Stimulated activated CD8-positive, alpha-beta memory T cell treated with anti-CD3 and anti-CD28 coated beads, Interleukin-2, amount 100 ng/mL, for 48 hours (primary cell): ENCODE results near the gene ZFHX2.
"Not testable (repeated sequence)": the region's sequence is repeated elsewhere in the genome, so short reads cannot be mapped to it uniquely, and the experiment has no call there.

Experiments used
- DNase-seq, 2 donors: peaks; one replicate each; pipeline ENCODE4 v3.0.0-alpha.2; 2020; ENCODE audit warnings: low read depth in 2 of 2

ZFHX2 gene

DNA sequence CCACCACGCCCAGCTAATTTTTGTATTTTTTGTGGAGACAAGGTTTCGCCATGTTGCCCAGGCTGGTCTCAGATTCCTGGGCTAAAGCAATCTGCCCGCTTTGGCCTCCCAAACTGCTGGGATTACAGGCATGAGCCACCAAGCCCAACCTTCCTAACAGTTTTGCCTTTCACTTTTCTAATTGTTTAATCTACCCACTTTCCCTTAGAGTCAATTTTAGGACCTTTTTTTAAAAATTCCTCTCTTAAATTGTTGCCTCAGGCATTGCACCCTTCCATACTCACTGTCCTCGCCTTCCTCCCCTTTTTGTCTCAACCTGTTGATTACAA, 11.5 kb downstream of the ZFHX2 start:
- no peak for DNase-seq

DNA sequence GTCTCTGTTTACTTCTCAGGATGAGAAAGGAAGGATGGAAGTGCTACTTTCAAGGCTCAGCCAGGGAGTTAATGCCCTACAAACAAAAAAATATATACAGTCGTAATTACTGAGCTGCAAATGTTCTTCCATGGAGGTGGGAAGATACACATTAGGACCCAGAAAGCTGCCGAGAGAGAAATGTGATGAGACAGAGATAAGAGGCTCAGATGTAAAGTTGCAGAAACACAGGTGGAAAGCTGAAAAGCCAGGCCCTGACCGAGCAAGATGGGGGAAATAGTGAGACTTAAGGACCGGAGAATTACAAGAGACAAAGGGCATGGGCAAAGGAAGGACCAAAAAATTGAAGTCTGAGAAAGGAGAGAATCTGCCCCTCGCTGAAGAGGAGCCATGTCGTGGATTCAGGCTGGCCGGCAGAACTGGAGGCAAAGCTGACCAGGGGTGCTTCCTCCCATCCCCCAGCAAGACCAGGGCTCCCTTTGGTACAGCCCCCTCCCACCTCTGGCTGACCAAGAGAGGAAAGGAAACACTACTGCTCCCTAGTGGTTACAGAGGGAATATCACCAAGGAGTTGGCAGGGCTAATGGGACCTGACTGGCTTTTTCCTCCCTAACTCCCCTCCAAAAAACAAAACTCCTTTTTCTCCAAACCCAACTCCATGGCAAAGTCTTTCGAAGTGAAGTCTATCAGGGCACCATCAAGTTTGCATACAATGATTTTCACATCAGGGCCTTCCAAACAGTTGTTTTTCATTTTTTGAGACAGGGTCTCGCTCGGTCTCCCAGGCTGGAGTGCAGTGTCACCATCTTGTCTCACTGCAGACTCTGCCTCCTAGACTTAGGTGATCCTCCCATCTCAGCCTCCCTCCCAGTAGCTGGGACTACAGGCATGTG, 12.1 kb downstream of the ZFHX2 start:
- DNase-seq: no peak

DNA sequence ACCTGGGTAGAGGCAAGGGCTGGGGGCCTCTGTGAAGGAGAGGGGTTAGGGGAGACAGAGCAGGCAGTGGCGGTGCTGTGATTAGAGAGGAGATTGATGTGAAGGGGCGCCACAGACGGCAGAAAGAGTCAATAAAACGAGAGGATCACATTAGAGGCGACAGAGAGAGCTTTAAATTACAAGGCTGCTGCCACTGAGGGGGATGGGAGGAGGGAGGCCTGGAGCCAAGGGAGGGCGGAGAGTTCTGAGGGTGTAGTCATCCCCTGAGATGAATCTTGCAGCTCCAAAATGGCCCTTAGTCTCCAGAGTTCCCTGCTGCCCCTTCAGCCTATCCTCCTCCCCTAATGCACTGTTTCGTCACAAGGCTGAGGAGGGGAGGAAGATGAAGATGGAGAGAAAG, 12.8 kb downstream of the ZFHX2 start:
- no peak for DNase-seq

DNA sequence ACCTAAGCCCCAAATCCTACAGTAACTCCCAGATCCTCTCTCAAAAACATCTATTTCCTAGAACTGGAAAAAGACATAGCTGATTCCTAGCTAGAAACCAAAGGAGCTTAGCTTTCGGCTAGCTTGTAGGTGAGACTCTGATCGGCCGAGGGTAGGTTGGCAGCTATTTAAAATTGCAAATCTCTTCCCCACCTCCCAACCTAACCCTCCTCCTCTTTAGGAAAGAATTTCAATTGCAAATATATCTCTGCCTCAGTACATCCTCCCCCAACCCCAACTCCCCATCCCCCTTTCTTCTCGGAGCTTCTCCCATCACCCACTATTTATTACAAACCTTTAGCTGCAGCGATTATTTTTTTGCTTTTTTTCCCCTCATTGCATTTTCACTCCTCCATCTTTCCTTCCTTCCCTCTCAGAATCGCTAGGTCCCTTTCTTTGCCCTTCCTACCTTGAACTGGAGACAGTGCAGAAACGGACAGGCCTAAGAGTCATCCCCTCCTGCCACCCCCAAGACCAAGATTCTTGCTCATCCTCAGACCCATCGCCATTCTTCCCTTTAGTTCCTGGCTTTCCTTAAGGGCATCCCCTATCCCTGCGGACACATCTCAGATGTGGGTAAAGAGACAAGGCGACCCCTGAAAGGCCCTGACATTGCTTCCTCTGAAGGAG, 13.4 kb downstream of the ZFHX2 start:
- DNase-seq: no peak

DNA sequence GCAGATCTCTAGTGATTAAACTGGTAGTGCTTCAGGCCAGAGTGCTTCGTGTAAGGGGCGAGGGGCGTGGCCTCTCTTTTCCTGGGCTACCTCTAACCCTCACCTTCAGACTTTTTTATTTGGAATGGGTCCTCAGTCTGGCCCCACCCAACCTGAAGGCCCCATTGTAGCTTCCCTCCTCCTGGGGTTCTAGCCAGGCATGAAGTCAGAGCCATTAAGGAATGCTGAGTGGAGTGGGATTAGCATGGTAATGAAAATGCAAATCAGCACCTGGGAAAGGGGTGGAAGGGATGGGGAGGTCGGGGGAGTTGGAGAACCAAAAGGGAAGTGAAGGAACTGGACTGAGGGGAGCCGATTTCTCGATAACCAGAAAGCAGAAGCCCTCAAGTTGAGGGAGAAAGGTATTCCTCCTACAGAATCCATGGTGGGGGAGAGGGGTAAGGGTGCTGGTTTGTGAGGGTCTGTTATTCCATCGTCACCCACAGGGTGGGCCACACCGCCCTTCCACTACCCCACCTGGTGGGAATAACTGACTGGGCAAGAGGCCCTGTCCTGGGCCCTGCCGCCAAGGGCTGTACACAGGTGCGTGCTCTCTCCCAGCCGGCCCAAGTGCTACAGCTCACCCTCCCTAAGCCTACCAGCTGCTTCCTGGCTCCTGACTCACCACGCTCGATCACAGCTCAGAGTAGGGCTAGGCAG, 14.1 kb downstream of the ZFHX2 start:
- DNase-seq: no peak

DNA sequence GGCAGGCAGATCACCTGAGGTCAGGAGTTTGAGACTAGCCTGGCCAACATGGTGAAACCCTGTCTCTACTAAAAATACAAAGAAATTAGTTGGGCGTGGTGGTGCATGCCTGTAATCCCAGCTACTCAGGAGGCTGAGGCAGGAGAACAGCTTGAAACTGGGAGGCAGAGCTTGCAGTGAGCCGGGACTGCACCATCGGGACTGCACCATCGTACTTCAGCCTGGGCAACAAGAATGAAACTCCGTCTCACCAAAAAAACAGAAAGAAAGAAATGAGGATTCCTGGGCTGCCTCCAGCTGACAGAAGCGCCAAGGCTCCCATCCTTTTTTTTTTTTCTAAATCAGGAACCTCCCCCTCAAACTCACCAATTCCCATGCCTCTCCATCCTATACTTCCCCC, 14.7 kb downstream of the ZFHX2 start:
- not testable (repeated sequence) for DNase-seq

DNA sequence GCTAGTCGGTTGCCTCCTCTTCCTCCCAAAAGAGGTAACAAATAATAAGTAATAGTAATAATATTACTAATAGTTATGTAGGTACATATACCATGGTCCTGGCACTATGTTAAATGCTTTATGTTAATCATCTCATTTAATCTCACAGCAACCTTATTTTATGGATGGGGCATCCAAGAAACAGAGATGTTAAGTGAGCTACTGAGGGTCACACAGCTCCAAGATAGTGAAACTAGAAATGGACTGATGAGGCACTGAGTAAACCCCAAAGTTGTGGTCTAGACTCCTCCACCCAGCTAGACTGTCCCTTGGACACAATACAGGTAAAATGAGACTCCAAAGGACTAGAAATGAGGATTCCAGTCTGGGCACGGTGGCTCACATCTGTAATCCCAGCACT, 15.1 kb downstream of the ZFHX2 start:
- no peak for DNase-seq

DNA sequence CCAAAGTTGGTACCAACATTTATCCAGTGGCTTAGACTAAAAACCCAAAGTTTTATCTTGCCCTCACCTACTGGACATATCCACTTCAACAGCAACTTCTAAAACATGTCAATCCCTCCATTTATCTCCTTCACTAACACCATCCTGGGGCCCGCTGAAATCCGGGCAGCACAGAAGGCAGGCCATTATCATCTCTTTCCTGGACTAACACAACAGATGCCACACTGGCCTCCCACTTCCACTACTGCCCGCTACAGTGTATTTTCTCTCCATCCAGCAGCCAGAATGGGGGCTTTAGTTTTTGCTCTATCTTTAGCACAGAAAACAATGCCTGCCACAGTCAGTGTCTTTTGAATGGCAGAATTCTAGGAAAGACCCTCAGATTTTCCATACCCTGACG, 15.6 kb downstream of the ZFHX2 start:
- no peak for DNase-seq

DNA sequence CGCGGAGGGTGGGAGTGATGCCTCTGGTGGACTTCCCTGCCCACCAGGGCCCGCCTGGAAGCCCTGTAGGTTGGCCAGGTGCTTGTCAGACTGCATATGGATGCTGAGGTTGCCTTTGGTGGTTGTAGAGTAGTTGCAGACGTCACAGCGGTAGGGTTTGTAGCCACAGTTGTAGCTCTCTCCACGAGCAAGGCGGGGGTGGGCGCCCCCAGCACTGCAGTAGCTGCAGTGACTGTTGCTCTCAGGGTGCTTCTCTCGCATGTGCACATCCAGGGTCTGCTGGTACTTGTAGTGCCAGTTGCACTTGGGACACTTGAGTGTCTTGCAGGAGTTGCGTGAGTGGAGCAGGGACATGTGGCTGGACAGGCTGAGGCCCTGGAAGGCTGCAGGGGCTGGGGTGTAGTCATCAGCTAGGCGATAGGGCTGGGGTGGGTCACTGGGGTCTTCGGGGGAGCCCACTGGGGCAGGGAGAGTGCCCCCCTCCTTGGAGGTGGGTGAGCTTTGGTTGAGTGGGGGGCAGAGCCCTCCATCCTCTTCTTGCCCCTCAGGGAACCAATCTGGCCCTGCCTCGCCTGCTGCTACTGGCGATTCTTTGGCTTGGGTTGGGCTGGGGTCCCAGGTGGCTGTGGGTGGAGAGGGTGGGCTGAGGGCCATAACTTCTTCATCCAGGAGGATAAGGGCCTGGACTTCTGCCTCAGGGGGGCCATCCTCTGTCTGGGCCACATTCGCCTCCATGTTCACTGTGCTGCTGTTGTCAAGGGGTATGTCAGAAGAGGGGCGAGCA, 17.7 kb downstream of the ZFHX2 start:
- no peak for DNase-seq

DNA sequence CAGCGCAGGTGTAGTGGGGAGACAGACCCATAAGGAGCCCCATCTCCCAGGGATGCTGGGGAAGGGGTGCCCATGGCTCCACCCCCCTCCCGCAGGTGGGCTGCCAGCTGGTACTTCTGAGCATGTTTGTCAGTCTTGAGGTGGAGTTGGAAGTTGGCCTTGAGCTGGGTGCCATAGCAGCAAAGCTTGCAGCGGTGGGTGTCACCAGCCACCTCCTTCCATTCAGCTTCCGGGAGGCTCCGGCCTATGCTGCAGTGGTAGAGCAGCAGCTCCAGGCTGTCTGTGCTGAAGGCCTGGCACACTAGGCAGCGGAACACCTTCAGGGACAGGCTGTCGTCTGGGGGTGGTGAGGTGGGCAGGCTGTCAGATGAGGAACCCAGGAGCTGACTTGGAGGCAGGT, 18.9 kb downstream of the ZFHX2 start:
- DNase-seq: no peak

DNA sequence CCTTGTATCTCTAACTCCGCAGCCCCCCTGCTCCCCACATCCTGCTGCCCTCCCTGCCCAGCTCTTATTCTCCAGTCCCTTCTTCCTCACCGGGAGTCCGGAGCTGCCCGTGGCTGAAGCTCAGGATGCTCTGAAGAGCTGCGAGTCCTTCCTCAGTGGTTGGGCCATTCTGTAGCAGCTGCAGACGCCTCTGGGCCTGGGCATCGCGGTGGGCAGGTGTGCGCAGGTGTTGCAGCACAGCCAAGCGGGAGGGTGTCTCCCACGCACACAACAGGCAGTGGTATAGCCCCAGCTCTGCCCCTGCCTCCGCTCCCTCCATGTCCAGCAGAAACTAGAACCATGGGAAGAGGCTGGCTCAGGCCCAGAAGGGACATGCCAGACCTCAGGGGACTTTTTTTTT, 20.2 kb downstream of the ZFHX2 start:
- DNase-seq: no peak

DNA sequence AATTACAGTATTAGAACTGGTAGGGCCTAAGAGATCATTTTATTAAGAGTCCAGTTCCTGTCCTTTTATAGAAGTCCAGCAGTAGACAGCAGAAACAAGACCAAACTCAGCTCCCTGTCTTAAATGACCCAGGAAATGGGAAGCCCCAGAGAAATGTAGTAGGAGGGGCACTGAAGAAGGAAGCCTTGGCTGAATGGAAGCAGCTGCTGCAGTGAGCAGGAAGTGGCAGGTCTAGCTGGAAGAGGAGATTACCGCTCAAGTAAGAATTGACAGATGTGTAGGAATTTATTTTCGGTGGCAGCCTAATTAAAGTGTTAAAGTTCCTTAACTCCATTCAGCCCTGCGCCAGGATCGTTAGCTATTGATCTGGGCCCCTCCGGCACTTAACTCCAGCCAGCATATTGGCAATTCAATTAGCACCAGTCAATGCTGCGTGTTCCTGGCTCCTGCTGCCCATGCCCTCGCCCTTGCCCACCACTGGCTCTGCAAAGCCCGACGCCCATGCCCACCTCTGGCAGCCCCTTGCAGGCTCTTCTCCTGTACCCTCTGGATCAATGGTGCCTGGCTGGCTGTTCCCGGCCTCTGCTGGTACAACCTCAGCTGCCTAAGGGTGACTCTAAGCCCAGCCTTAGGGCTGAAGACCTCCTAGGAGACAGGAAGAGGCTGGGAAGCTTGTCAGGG, 21.1 kb downstream of the ZFHX2 start:
- no peak for DNase-seq

DNA sequence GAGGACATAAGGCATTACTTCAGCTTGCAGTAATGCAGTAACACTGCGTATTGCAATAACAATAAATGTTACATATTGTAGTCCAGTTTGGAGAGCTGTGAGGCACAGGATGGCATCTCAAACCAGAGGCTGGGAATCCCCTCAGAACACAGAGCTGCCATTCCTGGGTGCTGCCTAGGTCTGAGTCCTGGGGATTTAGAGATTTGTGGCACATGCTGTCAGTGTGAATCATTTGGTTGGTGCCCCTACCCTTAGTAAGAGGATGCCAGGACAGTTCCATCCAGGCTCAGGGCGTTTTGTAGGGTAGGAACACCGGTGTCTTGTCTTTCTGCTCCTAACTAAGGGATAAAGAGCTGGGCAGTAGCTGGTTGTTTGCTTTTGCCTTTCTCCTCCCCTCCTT, 22.5 kb downstream of the ZFHX2 start:
- no peak for DNase-seq

DNA sequence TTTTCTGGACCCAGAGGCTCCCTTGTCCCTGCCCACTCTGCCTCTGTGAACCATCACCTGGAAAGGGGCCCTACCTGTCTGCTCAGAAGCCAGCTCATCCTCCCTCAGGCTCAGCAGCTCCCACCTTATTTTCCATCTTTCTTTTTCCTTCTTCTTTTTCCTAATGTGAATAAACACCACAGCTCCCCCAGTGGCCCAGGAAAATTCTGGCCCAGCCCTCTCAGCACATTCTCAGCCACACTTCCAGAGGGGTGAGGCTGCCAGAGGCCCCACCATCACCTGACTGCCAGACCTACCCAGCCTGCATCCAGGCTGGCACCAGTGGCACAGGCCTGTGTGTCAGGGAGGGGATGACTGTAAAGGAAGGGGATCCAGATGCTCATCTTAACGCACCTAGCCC, 23.0 kb downstream of the ZFHX2 start:
- DNase-seq: no peak

DNA sequence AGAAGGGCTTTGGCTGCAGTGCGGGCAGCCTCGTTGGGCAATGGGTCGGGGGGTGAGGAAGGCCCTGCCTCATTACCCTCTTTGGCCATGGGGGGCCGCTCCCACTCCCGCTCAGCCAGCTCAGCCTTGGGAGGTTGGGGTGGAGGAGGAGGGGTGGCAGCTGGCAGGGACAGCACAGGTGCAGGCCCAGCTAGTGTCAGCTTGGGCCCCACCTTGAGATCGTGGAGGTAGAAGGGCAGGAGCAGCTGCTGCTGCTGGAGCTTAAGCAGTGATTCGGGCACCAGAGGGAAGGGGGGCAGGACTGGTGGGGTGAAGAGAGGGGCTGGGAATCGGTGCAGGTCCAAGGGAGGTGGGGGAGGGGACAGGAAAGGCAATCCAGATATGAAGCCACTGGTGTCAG, 26.0 kb downstream of the ZFHX2 start:
- no peak for DNase-seq

DNA sequence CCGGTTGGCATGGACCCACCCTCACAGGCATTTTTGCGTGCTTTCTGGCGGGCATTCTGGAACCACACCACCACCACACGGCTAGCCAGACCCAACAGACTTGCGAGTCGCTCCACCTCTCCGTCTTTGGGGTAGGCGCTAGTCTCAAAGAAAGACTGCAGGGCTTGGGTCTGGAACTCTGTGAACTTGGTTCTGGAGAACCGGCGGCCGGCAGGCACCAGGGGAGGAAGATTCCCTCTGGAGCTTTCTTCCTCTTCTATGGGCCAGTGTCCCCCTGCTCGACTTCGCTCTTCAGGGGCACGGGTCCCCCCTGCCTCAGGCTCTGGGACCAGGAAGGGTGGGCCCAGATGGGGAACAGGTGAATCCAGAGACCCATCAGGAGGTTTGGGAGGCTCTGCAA, 26.6 kb downstream of the ZFHX2 start:
- no peak for DNase-seq

DNA sequence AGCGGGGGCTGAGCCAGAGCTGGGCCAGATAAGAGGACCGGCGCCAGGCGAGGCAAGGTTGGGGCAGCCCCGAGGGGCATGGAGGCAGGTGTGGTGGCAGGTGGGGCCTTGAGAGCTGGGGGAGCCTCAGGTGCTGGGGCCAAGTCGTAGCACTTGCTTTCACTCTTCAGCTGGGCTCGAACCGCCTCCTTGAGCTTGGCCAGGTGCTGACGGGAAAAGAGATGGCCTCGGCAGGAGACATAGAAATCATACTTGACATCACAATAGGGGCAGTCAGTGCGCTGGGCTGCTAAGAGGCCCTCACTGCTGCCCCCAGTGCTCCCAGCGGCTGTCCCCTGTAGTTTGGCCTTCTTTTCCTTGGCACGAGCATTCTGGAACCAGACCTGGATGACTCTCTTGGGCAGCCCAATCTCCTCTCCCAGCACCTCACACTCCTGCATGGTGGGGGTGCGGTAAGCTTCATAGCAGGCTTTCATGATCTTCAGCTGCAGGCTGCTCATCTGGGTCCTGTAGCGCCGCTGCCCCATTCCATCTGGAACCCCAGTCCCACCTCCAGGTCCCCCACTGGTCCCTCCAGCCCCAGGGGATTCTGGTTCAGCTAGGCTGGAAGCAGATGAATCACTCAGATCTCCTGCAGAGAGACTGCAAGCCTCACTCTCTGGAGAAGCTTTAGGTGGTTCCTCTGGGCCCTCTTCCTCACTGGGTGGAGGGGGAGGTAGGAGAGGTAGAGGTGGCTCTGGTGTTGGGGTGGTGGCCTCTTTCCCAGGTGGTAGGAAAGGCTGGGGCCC, 28.1 kb downstream of the ZFHX2 start:
- DNase-seq: no peak

DNA sequence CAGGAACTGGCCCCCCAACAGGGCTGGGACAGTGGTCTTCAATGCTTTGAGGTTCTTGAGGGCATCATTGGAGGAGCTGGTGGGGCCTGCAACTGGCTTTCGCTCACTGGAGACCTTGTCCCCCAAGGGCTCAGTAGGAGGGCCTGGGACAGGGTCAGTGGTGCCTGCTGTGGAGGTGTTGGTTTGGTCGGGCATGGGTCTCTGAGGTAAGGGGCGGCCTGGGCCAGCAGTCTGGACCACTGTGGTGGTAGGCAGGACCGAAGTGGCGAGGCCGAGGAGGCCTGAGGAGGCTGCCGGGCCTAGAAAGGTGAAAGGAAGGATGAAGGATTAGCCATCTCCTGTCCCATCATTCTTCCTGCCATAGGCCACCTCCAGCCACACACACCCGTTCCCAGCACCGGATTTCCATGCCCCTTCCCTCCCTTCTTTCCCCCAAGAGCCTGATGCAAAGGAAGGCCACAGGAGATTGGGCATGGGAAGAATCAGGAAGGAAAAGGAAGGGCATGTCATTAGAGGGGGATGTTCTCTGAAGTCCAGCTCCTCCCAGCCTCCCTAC, 28.8 kb downstream of the ZFHX2 start:
- DNase-seq: no peak

DNA sequence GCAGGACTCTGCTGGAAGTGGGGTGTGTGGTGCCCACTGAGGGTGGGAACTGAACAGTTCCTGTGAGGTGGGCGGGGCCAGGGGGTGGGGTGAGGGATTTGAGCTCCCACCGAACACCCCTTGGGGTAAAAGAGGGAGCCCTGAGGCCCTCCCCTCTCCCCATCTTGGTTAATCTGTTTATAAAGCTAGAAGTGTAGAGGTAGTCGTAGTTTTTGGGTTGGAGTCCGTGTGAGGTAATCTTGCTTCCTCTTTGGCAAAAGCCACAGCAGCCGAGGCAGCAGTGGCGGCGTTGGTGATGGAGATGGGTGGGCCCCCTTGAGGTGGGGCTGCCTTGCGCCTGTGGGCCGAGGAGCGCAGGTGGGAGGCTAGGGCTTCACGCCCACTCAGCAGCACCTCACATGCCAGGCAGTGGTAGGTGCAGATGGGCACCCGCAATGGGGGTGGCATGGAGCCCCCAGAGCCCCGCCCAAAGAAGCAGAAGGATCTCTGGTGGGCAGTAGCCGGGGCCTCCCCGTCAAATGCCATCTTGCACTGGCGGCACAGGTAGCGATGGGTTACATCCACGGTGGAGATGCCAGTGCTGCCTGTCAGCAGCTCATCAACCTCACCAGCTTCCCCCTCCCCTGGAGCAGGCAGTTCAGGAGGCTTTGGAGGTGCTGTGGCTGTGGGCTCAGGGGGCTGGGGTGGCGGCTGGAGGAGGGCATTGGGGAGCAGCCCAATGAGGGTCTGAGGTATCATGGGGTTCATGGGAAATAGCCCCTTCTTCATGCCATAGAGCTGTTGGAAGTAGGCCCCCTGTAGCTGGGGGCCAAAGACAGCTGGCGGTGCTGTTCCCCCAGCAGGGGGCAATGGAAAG, 29.6 kb downstream of the ZFHX2 start:
- no peak for DNase-seq
